GM12878 (cell line): ENCODE measurements around the gene ANGEL2. TPM values are rescaled to one million over a fixed set of nuclear protein-coding genes. Genes with fewer than 3 reads are reported as not detected.

ENCODE experiments used
- ATAC-seq: fragments of 200-7000 bp; cut with Tn5 transposase; 3 replicates; pipeline ENCODE4 v1.9.1; 2020; ENCODE audit warnings: mild to moderate bottlenecking, moderate library complexity
- BruUV-seq: library from RNA; stranded (reverse); fragments of 400-500 nt; replicated peaks from 2 replicates; lab custom pipeline; 2021; lab: Mats Ljungman, UMichigan
- CTCF ChIA-PET: fragments of 300-600 bp; sonication (Branson Sonifier 250); formaldehyde crosslinking; extraction: SDS; loops from one replicate; lab custom pipeline; 2021; ENCODE audit warnings: inconsistent platforms; lab: Yijun Ruan, JAX
- POLR2A ChIA-PET: fragments of 350-600 bp; formaldehyde crosslinking; extraction: SDS; loops from one replicate; lab custom pipeline; 2021; ENCODE audit warnings: inconsistent platforms; lab: Charles Lee
- RAD21 ChIA-PET: fragments of 300-600 bp; sonication (Branson Sonifier 250); formaldehyde crosslinking; loops from one replicate; lab custom pipeline; 2023; ENCODE audit warnings: antibody characterized with exemption; ENCODE audit not compliant: unreplicated experiment; lab: Charles Lee
- SMC1A ChIA-PET: fragments of 300-600 bp; sonication (Branson Sonifier 250); formaldehyde crosslinking; loops from one replicate; lab custom pipeline; 2023; ENCODE audit not compliant: unreplicated experiment, uncharacterized antibody; lab: Charles Lee
- DNase-seq: peaks from one replicate; pipeline ENCODE4 v3.0.0-alpha.2; 2011; ENCODE audit warnings: low read depth, low spot score
- FAIRE-seq: peaks from 3 replicates; lab custom pipeline; 2011; peaks lifted over from hg19 to GRCh38; lab: Jason Lieb, UNC
- H2AFZ ChIP-seq: 2 replicates; pipeline ENCODE4 v1.6.0; 2011; ENCODE audit warnings: low read depth, low read length, control low read depth; ENCODE audit not compliant: control insufficient read depth
- H3K27ac ChIP-seq: 2 replicates; pipeline ENCODE4 v1.5.1; 2011; ENCODE audit warnings: control low read depth; ENCODE audit not compliant: control insufficient read depth, insufficient read depth
- H3K27me3 ChIP-seq, 2 experiments: replicated peaks in 1 of 2; 2 replicates each; pipeline versions ENCODE4 v1.6.0 to v1.6.1; 2011; ENCODE audit warnings: low read length in 1 of 2; ENCODE audit not compliant: control insufficient read depth in 2 of 2, insufficient read depth in 2 of 2
- H3K36me3 ChIP-seq, 2 experiments: 2 replicates each; pipeline ENCODE4 v1.5.1; 2011; ENCODE audit warnings: low read length in 1 of 2; ENCODE audit not compliant: control insufficient read depth in 2 of 2, insufficient read depth in 2 of 2
- H3K4me1 ChIP-seq: 2 replicates; pipeline ENCODE4 v1.6.1; 2011; ENCODE audit warnings: mild to moderate bottlenecking, low read length, moderate library complexity, mixed read lengths; ENCODE audit not compliant: control insufficient read depth, insufficient read depth
- H3K4me2 ChIP-seq: 2 replicates; pipeline ENCODE4 v1.6.0; 2011; ENCODE audit warnings: control low read depth; ENCODE audit not compliant: control insufficient read depth, insufficient read depth
- H3K4me3 ChIP-seq: fragments of 200-600 bp; sonication (generic); 2 replicates; pipeline ENCODE4 v1.5.1; 2016
- H3K79me2 ChIP-seq: 2 replicates; pipeline ENCODE4 v1.6.0; 2011; ENCODE audit warnings: low read length; ENCODE audit not compliant: control insufficient read depth, insufficient read depth
- H3K9ac ChIP-seq: 2 replicates; pipeline ENCODE4 v1.8.0; 2011; ENCODE audit warnings: low read length, control low read depth, mixed read lengths; ENCODE audit not compliant: control insufficient read depth, insufficient read depth
- H3K9me3 ChIP-seq: replicated peaks from 3 replicates; pipeline ENCODE4 v1.5.1; 2011; ENCODE audit warnings: mild to moderate bottlenecking, low read length; ENCODE audit not compliant: control insufficient read depth, insufficient read depth
- H4K20me1 ChIP-seq: 2 replicates; pipeline ENCODE4 v1.6.0; 2011; ENCODE audit not compliant: control insufficient read depth, insufficient read depth
- CREB1 ChIP-seq: IDR thresholded peaks from 2 replicates; pipeline ENCODE4 v1.6.1; 2012; ENCODE audit warnings: low read depth, mild to moderate bottlenecking, inconsistent platforms
- ELK1 ChIP-seq: IDR thresholded peaks from 2 replicates; pipeline ENCODE4 v1.6.1; 2012; ENCODE audit warnings: low read depth, low read length, improper control_type of control experiment
- IKZF1 ChIP-seq: fragments of 450-650 bp; conservative IDR thresholded peaks from 2 replicates; pipeline ENCODE4 v1.6.1; 2017; ENCODE audit warnings: antibody characterized with exemption, mild to moderate bottlenecking
- JUNB ChIP-seq: IDR thresholded peaks from 2 replicates; pipeline ENCODE4 v1.6.1; 2016; ENCODE audit warnings: antibody characterized with exemption, mild to moderate bottlenecking
- MEF2A ChIP-seq: IDR thresholded peaks from 2 replicates; pipeline ENCODE4 v1.6.1; 2011; ENCODE audit warnings: low read depth, mild to moderate bottlenecking, low read length, moderate library complexity; ENCODE audit not compliant: insufficient read depth
- MEF2B ChIP-seq: fragments of 450-650 bp; IDR thresholded peaks from 2 replicates; pipeline ENCODE4 v1.6.1; 2018; ENCODE audit warnings: mild to moderate bottlenecking, moderate library complexity; ENCODE audit not compliant: partially characterized antibody, poor library complexity, severe bottlenecking
- NRF1 ChIP-seq: conservative IDR thresholded peaks from 2 replicates; pipeline ENCODE4 v1.6.1; 2011; ENCODE audit warnings: mild to moderate bottlenecking, low read depth, low read length, improper control_type of control experiment
- RBBP5 ChIP-seq: fragments of 200-600 bp; sonication (generic); conservative IDR thresholded peaks from 2 replicates; pipeline ENCODE4 v1.6.1; 2016
- RUNX3 ChIP-seq: IDR thresholded peaks from 2 replicates; pipeline ENCODE4 v1.6.1; 2012; ENCODE audit warnings: low read length, inconsistent platforms
- SIN3A ChIP-seq: IDR thresholded peaks from 2 replicates; pipeline ENCODE4 v1.6.1; 2012; ENCODE audit warnings: low read depth, low read length, improper control_type of control experiment
- SMARCA5 ChIP-seq: fragments of 450-650 bp; IDR thresholded peaks from 2 replicates; pipeline ENCODE4 v1.6.1; 2017; ENCODE audit warnings: mild to moderate bottlenecking
- ZBTB11 ChIP-seq: fragments of 450-650 bp; formaldehyde crosslinking; IDR thresholded peaks from 2 replicates; pipeline ENCODE4 v1.5.0; 2022; ENCODE audit warnings: mild to moderate bottlenecking, missing genetic modification characterization
- ZNF24 ChIP-seq: fragments of 450-650 bp; IDR thresholded peaks from 2 replicates; pipeline ENCODE4 v1.6.1; 2017; ENCODE audit warnings: antibody characterized with exemption, mild to moderate bottlenecking
- ZNF274 ChIP-seq: IDR thresholded peaks from one replicate; pipeline ENCODE4 v1.8.0; 2011; ENCODE audit not compliant: insufficient read length, insufficient read depth
- ZNF687 ChIP-seq: fragments of 450-650 bp; IDR thresholded peaks from 2 replicates; pipeline ENCODE4 v1.6.1; 2017; ENCODE audit warnings: mild to moderate bottlenecking, moderate library complexity
- ZZZ3 ChIP-seq: IDR thresholded peaks from 2 replicates; pipeline ENCODE4 v1.6.1; 2011; ENCODE audit warnings: low read depth; ENCODE audit not compliant: control insufficient read depth, insufficient read length
- WGBS: methylation state at CpG from one replicate; pipeline ENCODE4 v1.1.6; 2016; ENCODE audit warnings: low lambda C conversion rate; ENCODE audit not compliant: insufficient replicate concordance, insufficient coverage; ENCODE audit errors: missing lambda C conversion rate; 5-methylcytosine and 5-hydroxymethylcytosine counted together
- in situ Hi-C: fragments of 300-500 bp; cut with MboI; formaldehyde crosslinking; loops from 9 replicates; pipeline ENCODE4 v1.14.3; 2018; ENCODE audit warnings: mixed read lengths
- intact Hi-C: fragments of 100-400 bp; cut with micrococcal nuclease; formaldehyde crosslinking; loops from one replicate; pipeline ENCODE4 v1.14.2; 2022; ENCODE audit not compliant: unreplicated experiment
- polyA plus RNA-seq, 11 experiments: library from polyadenylated mRNA; depleted of rRNA in 4 of 11; unstranded in 6 of 11; stranded (reverse) in 5 of 11; fragments of >200 nt; fragmentation: Nextera tagmentation in 4 of 11; fragmentation: Illumina TruSeq in 1 of 11; extraction: Ambion mirVana in 4 of 11; extraction: Trizol in 1 of 11; gene quantifications; 1 replicate in 1 of 11; 2 replicates in 10 of 11; pipeline versions ENCODE4 v1.2.1 to v1.2.3, GENCODE V29; 2011 to 2016; ENCODE audit warnings: inconsistent platforms in 2 of 11, missing spikeins in 2 of 11, low read depth in 1 of 11
- total RNA-seq, 4 experiments: library from RNA; depleted of rRNA in 3 of 4; stranded (reverse); fragments of >200 nt in 3 of 4; fragmentation: Illumina TruSeq in 1 of 4; extraction: Trizol in 1 of 4; gene quantifications; 2 replicates each; pipeline versions ENCODE4 v1.2.1 to v1.2.3, GENCODE V29; 2013 to 2021

The ANGEL2 gene
- total and polyA plus RNA-seq, 10 of the 15 experiments (the other 5 are each of a cell fraction or from before 2014, with no cell fraction given): 6.3 to 53.9 (median 30.7) TPM

- BruUV-seq: no TSS peak
- no peaks in the 10 kb centered on the region for H3K9me3 ChIP-seq
- ATAC-seq: no peak
- H3K79me2 ChIP-seq: peaks cover 43% of the 10 kb centered on the region
- in situ Hi-C loops (no loop called here), intact Hi-C loops (no loop called here)
- H3K4me2 ChIP-seq: no peak overlapping the region
- ChIA-PET SMC1A (interaction anchor here (1.4 to 5.7 kb wide), 2 partner anchors 18 to 88 kb away, joined by 5 to 86 read pairs; no protein-coding TSS in a partner anchor), POLR2A (interaction anchor here (0.6 to 4.0 kb wide), 5 partner anchors 10 to 129 kb away, joined by 3 to 13 read pairs (median 4); partner anchors contain the start of gene VASH2), CTCF (interaction anchor here (1.0 to 4.5 kb wide), 3 partner anchors 10 to 146 kb away, joined by 4 to 33 read pairs (median 10); partner anchors contain the start of gene VASH2), RAD21 (interaction anchor here (1.9 to 7.5 kb wide), 2 partner anchors 18 to 103 kb away, joined by 5 to 73 read pairs; partner anchors contain the start of gene FLVCR1)
- peaks cover 21 to 29% of the 10 kb centered on the region in 2 experiments for H3K36me3 ChIP-seq
- H3K4me1 ChIP-seq: peaks cover 63% of the 10 kb centered on the region
- no peaks in the 10 kb centered on the region for H3K27me3 ChIP-seq
- WGBS: 99% methylated on average over 6 of the region's 6 CpGs
- H3K27ac ChIP-seq: no peak overlapping the region
- DNase-seq: no peak
- no peaks in the 10 kb centered on the region for H4K20me1 ChIP-seq
- TF ChIP-seq CREB1 (no peak), ZNF24 (no peak), NRF1 (no peak), SIN3A (no peak), ZNF687 (no peak), RBBP5 (no peak), JUNB (no peak), RUNX3 (no peak), IKZF1 (no peak), ZZZ3 (no peak), MEF2B (no peak), SMARCA5 (no peak), ZNF274 (no peak), MEF2A (no peak), ELK1 (no peak), ZBTB11 (CRISPR knock-in tag) (no peak)
- H3K9ac ChIP-seq: no peak overlapping the region
- FAIRE-seq: no peak
- no peak overlapping the region for H3K4me3 ChIP-seq
- H2AFZ ChIP-seq: no peak overlapping the region
Observed at GRCh38 chr1:212960932-212961331, 54.7 kb downstream of the ANGEL2 start.
